HG02763 (cell line): ENCODE measurements around the gene LHFPL6.

Source experiments
- ATAC-seq: cut with Tn5 transposase; IDR thresholded peaks from one replicate; pipeline ENCODE4 v1.9.1; 2021; ENCODE audit warnings: mild to moderate bottlenecking, moderate library complexity; ENCODE audit not compliant: unreplicated experiment

LHFPL6 gene

DNA sequence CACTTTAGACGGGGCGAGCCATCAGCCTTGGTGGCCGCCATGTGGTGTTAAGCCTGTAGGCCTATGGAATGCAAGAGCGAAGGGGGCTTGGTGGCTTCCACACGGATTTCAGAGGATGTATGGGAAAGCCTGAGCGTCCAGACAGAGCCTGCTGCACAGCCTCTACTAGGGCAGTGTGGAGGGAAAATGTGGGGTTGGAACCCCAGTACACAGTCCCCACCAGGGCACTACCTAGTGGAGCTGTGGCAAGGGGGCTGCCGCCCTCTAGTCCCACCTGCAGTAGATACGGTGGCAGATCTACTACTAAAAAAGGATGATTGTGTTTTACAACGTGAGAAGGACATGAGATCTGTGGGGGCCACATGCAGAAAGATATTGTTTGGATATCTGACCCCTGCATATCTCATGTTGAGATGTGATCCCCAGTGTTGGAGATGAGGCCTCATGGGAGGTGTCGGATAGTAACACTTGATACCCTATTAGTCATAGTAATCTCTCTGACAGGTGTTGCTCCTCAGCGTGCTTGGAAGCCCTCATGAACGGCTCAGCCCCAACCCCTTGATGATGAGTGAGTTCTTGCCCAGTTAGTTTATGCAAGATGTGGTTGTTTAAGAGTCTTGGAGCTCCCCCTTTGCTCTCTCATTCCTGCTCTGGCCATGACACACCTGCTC, 45.6 kb downstream of the LHFPL6 start:
- no peak for ATAC-seq

DNA sequence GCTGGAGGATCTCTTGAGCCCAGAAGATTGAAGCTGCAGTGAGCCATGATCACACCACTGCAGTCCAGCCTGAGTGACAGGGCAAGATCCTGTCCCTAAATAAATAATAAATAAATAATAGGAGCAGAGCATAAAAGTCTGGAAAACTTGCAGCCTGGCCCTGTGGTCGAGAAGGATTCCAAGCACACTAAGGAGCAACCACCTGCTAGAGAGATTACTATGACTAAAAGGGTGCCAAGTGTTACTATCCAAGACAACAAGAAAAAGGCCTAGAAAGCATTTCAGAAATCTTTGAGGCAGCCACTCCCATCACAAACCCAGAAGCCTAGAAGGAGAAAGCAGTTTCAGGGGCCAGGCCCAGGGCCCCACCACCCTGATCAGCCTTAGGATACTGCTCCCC, 46.1 kb downstream of the LHFPL6 start:
- no peak for ATAC-seq

DNA sequence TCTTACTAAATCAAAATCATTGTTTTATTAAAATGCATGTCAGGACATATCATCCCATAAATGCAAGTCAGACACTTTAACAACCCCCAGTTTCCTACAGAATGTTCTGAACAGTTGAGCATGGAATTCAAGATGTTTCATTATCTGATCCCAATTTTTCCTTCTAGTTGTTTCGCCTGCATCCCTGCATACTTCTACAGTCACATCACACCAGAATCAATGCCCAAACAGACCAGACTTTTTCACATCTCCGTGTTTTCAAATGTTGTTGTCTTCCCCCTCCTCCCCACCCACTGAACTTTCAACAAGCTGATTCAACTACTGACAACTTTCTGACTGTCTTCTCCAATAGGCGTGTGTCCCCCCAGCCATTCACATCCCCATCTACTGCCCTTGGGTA, 48.6 kb downstream of the LHFPL6 start:
- no peak for ATAC-seq

DNA sequence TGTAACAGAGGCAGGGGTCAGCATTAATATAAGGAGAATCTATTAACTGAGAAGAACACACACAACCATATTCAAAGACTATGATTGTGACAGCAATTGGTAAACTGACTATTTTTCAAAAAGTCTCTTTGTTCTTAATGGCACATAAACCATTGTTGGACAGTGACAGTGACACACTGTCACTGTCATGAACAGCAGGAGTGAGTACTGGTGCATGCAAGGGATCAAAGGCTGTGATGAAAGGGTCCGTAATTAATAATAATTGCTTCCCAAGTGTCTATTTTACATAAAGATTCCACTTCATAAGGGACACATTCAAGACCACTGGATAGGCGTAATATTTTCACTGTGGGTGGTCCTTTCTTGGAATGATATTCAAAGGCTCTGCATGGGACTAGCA, 50.7 kb downstream of the LHFPL6 start:
- ATAC-seq = no peak

DNA sequence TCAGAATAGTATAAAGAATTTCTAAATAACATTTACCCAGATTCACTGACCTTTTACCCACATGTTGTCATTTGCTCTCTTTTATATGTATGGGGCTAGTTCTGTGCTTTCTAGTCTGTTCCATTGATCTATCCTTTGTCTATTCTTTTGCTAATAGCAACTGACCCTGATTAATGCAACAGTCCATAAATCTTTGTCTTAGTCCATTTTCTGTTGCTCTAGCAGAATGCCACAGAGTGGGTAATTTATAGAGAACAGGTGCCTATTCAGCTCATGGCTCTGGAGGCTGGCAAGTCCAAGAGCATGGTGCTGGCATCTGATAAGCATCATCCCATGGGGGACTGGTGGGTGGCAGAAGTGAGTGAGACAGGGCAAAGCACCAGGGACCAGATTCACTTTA, 52.1 kb downstream of the LHFPL6 start:
- no peak for ATAC-seq

DNA sequence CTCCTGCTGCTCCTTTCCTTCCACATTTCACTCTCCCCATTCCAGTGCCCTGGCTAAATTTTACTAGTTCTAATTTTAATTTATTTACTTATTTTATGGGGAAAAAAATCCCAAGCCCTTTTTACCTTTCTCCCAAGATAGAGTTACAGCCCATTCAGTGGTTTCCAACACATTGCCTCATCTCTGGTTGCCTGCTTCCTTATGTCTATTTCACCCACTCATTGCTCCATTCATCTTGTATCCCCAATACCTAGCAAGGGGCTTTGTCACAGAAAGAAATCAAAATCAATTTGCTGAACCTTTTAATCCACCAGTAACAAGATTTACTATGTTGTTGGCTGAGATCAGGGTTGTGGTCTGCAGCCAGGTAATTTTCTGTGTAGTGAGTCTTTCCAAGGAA, 55.9 kb downstream of the LHFPL6 start:
- no peak for ATAC-seq

DNA sequence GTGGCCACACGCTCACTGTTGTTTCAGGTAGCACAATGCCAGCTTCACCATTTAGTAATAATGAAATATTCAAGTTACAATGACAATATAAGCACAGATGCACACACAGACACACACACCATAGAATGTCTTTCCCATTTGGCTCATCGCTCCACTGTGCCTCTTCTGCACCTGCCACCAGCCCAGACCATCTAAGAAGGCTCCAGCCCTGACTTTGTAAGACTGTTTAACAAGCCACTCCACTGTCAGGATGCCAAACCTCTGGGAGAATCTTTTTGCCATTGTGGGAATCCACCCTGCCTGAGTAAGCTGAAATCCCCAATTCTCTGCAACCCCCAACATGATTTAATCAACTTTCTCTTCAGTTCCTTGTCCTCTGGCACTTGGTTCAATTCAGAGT, 60.6 kb downstream of the LHFPL6 start:
- no peak for ATAC-seq

DNA sequence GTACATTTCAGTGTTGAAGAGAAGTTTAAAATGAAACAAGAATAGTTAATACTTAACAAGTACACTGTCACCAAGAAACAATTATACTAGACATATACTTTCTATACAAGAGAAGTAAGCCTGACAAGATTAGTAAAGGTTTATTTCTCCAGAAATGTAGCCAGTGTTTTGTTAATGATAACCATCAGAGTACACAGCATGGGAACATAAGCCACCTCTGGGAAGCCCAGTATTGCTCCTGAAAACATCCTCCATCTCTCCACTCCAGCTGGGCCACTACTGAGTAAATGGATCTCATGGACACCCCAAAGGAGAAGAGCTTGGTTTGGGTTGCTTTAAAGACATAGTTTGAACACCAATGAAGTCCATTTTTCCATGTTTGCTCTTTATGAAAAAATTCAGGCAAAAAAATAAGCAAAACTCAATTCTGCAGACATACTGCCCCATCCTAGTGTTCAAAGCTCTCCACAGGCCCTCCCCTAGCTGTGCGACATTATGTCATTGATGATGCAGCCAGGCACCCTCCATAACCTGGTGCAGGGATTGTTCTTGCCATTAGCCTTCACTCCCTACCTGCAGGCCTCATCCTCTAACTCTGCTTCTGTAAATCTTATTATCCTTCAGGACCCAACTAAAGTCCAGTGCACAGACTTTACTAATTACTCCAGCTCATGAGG, 61.9 kb downstream of the LHFPL6 start:
- no peak for ATAC-seq

DNA sequence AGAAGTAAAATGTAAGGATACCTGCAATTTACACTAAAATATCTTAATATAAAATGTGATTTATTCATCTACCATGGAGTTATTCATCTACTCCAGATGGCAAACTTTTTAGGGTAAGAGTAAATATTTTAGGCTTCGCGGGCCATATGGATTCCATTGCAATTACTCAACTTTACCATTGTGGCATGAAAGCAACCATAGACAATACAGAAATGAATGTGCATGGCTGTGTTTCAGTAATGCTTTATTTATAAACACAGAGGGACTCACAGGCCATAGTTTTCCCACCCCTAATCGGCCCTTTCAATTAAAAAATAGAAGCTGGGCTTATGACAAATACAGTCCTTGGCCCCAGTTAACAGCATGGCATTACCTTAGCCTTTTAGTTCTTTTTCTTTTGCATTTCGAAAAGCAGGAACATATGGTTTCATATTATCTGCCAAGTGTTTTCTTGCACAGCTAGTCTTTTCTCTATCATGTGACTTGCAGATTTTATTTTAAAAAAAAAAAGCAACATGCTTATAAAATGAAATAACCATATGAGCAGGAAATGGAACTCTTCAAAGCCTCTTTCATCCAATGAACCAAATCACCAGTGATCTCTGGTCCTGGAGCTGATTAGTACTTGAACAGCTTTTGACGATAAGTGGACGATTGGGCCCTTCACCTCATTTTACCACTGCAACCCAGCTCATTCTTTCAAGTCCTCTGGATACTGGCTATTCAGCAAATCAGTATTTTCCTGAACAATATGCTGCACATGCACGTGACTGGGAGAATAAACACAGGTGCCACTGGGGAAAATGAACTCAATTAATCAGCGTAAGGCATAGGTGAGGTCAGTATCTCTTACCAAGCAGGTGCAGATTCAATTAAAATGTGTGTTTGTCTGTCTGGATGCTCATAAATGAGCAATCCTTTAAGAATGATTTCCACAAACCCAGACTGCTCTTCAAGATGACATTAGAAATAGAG, 63.9 kb downstream of the LHFPL6 start:
- no peak for ATAC-seq

DNA sequence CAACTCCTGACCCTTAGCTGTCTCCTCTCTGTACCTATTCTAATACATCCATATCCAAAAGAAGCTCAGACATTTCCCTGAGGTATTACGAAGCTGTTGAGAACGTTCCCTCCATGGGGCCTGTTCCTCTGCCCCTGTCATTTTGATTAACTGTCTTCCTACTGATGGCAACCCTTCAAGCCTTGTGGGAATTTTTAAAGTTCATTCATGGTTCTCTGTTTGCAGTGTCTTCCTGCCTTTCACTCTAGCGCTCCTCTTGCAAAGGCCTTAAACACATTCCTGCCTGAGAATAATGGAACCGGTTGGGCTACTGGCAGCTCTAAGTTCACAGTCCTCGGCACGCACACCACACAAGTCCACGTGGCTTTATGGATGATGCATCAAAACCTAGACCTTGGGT, 66.1 kb downstream of the LHFPL6 start:
- no peak for ATAC-seq

DNA sequence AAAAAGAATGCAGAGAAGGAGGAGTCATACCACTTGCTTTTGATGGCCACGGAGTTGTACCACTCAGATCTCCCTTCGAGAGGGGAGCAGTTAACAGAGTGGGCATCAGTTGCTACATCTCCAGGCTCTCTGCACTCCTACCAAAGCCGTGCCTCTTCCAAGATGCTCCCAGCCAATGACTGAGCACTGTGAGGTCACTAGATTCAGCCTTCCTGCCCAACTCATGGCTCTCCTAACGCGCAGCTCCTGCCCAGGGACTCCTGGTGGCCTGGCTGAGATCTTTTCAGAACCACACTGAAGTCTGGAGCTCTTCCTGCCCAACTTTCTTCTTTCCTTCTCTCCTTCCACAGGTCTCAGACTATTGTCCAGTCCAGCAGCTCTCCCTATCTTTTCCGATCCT, 66.7 kb downstream of the LHFPL6 start:
- no peak for ATAC-seq

DNA sequence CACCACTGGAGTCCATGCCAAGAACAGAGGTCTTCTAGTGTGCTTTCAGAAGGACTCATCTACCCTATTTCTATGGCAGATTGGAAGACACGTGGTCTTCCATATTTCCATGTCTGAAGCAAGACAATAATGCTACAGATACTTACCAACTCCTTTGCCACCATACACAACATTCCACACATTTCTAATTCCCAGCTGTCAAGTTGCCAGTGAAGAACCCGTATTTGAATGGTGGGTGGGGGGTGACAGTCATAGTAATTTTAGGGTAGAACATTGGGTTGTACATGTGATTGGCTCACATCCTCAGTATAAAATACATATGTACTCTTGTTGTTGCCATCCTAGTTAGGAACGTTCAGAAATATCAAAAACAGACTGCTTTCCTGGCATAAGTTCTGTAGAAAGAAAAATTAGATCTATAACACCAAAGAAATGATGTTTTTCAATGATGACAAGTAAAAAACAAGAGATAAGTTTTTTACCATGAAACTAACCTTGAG, 69.3 kb downstream of the LHFPL6 start:
- no peak for ATAC-seq

DNA sequence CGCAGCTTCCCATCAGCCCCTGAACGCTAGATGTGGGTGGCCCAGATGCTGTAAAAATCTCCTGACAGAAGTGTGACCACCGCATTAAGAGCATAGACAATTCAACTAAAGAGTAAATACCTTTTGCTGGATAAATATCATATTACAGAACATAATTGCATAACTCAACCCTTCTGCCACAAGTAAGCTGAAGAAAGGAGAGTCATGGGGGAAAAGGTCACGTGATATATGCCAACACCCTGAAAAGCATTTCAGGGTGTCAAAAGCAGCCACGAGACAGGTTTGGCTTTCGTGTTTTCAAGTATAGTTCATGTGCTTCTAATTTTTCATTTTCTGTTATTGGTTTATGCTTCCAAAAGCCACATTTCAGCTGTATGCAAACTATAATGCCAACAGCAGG, 71.3 kb downstream of the LHFPL6 start:
- ATAC-seq = no peak

DNA sequence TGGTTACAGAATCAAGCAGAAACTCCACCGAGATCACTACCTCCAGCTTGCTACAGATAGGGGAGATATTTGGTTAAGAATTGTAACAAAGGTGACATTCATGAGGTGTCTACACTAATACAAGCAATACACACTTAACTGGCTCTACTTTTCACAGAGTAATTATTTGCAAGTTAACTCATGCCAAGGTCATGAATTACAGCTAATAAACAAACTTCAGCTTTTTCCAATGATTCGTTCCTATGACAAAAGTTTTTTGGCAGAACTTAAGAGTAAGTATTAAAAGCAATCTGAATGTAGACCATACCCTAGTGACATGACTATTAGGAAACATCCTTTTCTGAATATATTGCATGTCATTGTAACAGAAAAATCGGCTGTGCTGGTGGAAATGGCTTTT, 72.1 kb downstream of the LHFPL6 start:
- no peak for ATAC-seq

DNA sequence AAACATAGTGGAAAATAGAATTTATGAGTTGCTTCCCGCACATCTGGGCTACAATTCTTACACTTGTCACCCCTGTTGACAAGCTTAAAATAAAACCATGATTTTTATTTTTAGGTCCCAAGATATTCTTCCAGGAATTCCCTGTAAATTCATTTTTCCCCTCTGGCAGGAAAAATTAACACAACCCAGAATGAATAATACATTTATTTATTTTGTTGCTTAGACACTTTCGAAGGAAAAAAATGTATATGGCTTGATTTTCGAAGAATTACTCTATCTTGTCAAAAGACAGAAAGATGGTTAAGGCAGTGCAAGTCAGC, 74.4 kb downstream of the LHFPL6 start:
- no peak for ATAC-seq

DNA sequence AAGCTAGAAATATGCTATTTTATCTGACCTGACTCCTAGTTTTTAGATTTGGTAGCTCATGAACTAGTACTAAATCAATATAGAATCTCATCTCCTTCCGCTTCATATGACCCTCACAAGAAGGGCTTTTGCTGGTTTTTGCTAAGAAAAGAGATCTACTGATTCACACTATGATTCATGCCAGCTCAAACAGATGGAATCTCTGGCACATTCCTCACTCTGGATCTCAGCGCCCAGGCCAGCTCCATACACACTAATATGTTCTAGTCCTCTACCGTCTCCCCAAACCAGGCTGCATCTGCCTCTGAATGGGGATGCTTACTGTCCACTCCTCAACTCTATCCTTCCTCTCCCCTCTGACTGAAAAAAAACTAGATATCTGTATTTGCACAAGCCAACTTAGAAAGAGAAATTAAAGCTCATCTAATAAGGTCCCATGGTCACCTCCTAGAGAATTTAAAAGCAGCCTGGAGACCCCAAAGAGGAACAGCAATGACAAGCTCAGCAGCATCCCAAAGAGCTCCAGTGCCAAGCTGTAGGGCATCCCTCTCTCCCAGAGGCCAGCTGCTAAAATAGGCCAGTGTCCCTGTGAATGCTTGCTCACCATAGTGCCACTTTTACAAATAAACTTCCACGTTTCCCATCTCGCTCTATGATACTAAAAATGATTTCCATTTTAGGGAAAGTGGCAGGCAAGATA, 74.9 kb downstream of the LHFPL6 start:
- no peak for ATAC-seq

DNA sequence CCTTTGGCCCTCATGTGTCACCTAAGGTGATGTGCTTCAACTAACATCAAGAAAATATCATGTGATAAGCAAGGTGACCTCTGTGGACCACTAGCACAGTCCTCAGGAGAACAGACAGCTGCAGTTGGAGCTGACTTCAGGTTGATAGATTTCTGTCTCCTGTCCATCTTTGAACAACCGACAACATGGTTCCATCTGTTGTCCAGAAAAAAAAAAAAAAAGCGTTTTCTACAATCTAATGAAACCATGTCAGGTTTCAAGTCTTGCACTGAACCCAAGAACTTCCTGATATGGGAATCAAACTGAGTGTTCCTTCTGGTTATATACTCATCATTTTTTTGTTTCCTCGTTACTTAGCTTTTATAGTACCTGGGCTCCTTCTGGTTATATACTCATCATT, 75.7 kb downstream of the LHFPL6 start:
- ATAC-seq = no peak

DNA sequence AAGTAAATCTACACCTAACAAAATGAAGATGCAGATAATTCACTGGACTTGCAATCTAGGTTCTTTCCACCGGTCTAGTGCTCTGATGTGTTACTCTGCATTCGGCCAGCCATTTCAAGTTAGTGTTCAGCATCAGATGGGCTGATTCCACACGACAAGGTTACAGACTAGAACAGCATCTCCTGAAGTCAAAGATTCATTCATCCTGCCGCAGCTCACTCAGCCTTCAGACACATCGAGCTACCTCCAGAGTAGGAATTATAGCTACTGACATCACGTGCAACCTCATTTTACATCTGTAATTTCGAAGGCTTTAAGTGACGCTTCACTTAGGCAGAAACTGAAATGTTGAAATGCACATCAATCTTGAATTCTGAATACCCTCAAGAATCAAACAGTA, 76.5 kb downstream of the LHFPL6 start:
- ATAC-seq = no peak

DNA sequence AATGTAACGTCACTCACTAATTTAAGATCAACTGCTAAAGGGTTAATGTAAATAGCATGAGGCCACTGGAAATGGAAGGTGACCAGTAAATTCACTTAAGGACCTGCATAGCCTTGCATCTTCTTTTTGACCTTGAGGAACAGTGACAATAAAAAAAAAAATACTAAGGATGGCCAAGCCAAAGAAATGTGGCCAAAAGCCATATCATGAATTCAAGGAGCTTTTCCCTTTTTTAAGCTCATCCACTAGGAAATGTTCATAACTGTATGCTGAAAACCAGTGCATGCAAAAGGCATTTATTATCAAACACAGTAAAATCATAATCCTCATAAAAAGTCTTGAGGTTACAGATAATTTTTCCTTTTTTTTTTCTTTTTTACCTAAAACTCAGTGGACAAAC, 77.5 kb downstream of the LHFPL6 start:
- no peak for ATAC-seq

DNA sequence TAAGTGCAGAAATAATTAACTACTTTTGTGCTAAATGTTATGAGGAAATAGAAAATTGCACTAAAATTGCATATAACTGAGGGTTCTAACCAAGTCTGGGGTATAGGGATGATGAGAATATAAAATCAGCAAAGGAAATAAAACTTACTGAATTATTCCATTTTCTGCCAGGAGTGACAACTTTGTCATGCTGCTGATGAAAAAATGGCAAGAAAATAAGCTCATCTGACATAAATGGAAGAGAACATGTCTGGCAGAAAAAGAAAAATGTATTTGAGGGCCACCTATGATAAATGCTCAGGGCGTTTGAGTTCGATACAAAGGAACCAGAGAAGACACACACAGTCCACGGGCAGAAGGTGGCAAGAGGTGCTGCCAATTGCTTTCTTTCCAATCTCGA, 78.2 kb downstream of the LHFPL6 start:
- ATAC-seq = no peak

DNA sequence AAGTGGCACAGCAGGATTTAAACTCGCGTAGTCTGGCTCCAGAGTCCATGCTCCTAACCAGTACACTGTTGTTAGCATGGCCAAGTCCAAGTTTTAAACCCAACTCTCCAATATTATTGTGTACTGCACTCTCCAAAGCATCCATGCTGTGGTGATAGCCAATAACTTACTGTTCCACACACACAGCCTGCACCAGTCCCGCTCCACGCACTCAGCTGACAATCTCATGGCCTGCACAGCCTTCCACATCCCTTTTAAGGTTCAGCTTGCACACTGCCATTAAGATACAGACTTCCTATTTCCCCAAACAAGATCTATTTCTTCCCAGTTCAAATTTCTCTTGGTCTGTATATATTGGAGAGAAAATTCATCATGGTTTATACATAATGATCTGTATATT, 80.7 kb downstream of the LHFPL6 start:
- no peak for ATAC-seq
